Cortex of kidney (tissue), 1 donor: Measurements from ENCODE around the gene CHI3L1.

Experiments used
- DNase-seq: peaks from one replicate; lab custom pipeline; 2025; lab: John Stamatoyannopoulos, UW

Gene CHI3L1

GRCh38 chr1:203133970-203134725, 52.4 kb downstream of the CHI3L1 start:
- no peak for DNase-seq

- no peak for DNase-seq
Measured at GRCh38 chr1:203131548-203132200, 54.8 kb downstream of the CHI3L1 start.

- no peak for DNase-seq
Measured at GRCh38 chr1:203130358-203130985, 56.0 kb downstream of the CHI3L1 start.

DNA sequence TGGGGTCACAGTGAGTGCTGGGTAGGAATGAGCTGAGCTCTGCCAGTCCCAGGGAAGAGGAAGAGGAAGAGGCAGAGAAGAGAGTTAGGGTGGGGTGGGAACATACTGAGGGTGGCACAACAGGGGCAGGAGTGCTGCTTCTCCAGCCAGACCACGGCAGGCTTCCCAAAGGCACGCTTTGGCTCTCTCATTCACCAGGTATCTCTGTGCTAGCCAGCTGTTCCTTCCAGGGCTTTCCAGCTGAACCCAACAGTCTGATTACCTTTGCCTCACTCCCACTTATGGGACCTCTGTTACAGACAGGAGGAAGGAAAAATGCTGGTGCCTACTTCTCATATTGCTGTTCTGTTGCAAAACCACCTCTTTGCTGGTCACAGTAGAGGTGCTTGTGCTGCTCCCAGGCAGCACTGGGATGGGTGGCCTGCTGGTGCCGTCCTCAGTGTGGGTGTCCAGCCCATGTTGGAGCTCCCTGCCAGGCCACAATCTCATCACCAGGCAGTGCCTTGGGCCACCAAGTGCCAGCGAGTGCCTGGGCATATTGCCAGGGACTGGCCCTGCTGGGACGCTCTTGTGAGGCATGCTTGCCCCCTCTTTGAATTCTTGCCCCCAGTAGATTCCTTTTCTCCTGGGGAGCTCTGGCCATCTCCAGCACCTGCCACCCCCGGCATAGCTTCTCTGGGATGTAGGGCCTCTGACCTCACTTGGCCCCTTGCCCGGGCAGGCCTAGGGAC, 56.8 kb downstream of the CHI3L1 start:
- no peak for DNase-seq
